Measurements from ENCODE around the gene MCRIP1. TPM values are rescaled to one million over a fixed set of nuclear protein-coding genes. Genes with fewer than 3 reads are reported as not detected.

The MCRIP1 gene
- total and polyA plus RNA-seq, 2 experiments from 2014 or later = 66.1 to 118 TPM

- peaks cover 14% of the 10 kb centered on the region for H3K4me1 ChIP-seq (ENCODE audit: insufficient read depth)
- H3K9me3 ChIP-seq (ENCODE audit: low read depth) = no peaks in the 10 kb centered on the region
- no peak overlapping the region for H3K4me2 ChIP-seq
- peaks cover 54% of the 10 kb centered on the region for H3K79me2 ChIP-seq
- H4K20me1 ChIP-seq (ENCODE audit: insufficient read depth, poor library complexity, severe bottlenecking) = no peaks in the 10 kb centered on the region
- no peaks in the 10 kb centered on the region for H3K36me3 ChIP-seq (replicated peaks; ENCODE audit: insufficient read depth, low read depth)
- 88% methylated on average over 7 of the region's 7 CpGs for WGBS (ENCODE audit: low lambda C conversion rate, missing lambda C conversion rate)
- TF ChIP-seq CTCF (IDR thresholded peaks at IDR 0.05; ENCODE audit: poor library complexity) = no peak
- no peak overlapping the region for H3K4me3 ChIP-seq
- no peak for DNase-seq (ENCODE audit: low spot score)
- no peak overlapping the region for H2AFZ ChIP-seq
- no peak overlapping the region for H3K27ac ChIP-seq
- no peaks in the 10 kb centered on the region for H3K9me2 ChIP-seq (replicated peaks; ENCODE audit: insufficient read depth)
- no peaks in the 10 kb centered on the region for H3K27me3 ChIP-seq
These were observed 4.4 kb downstream of the MCRIP1 start for GRCh38 chr17:81828656-81829055.

- no peaks in the 10 kb centered on the region for H3K9me3 ChIP-seq (ENCODE audit: low read depth)
- WGBS (ENCODE audit: low lambda C conversion rate, missing lambda C conversion rate) = 79% methylated on average over 11 of the region's 11 CpGs
- H3K36me3 ChIP-seq (replicated peaks; ENCODE audit: insufficient read depth, low read depth) = no peaks in the 10 kb centered on the region
- peaks cover 36% of the 10 kb centered on the region for H3K79me2 ChIP-seq
- H3K9me2 ChIP-seq (replicated peaks; ENCODE audit: insufficient read depth) = no peaks in the 10 kb centered on the region
- H3K4me3 ChIP-seq = no peak overlapping the region
- H3K27me3 ChIP-seq = no peaks in the 10 kb centered on the region
- TF ChIP-seq EZH2phosphoT487 (IDR thresholded peaks at IDR 0.05; ENCODE audit: low read depth, severe bottlenecking, unreplicated experiment) (no peak), CTCF (IDR thresholded peaks at IDR 0.05; ENCODE audit: poor library complexity) (no peak), EZH2 (IDR thresholded peaks at IDR 0.05; ENCODE audit: borderline replicate concordance) (no peak)
- DNase-seq (ENCODE audit: low spot score) = no peak
- no peaks in the 10 kb centered on the region for H4K20me1 ChIP-seq (ENCODE audit: insufficient read depth, poor library complexity, severe bottlenecking)
- no peak overlapping the region for H3K27ac ChIP-seq
- no peak overlapping the region for H3K4me2 ChIP-seq
- no peak overlapping the region for H2AFZ ChIP-seq
- peaks cover 13% of the 10 kb centered on the region for H3K4me1 ChIP-seq (ENCODE audit: insufficient read depth)
These were observed 7.1 kb downstream of the MCRIP1 start for GRCh38 chr17:81825841-81826466.

GRCh38 chr17:81824595-81824994 lies 8.5 kb downstream of the MCRIP1 start:
- 92% methylated on average over 11 of the region's 11 CpGs for WGBS (ENCODE audit: low lambda C conversion rate, missing lambda C conversion rate)
- no peak for DNase-seq (ENCODE audit: low spot score)
- Histone ChIP-seq H3K36me3 (replicated peaks; ENCODE audit: insufficient read depth, low read depth) (no peaks in the 10 kb centered on the region), H3K79me2 (peaks cover 25% of the 10 kb centered on the region), H2AFZ (no peak overlapping the region), H3K9me3 (ENCODE audit: low read depth) (no peaks in the 10 kb centered on the region), H3K4me1 (ENCODE audit: insufficient read depth) (peaks cover 13% of the 10 kb centered on the region), H3K4me2 (no peak overlapping the region), H3K9me2 (replicated peaks; ENCODE audit: insufficient read depth) (no peaks in the 10 kb centered on the region), H3K27ac (no peak overlapping the region), H3K4me3 (no peak overlapping the region), H3K27me3 (no peaks in the 10 kb centered on the region), H4K20me1 (ENCODE audit: insufficient read depth, poor library complexity, severe bottlenecking) (no peaks in the 10 kb centered on the region)
- TF ChIP-seq EZH2 (IDR thresholded peaks at IDR 0.05; ENCODE audit: borderline replicate concordance) (no peak), EZH2phosphoT487 (IDR thresholded peaks at IDR 0.05; ENCODE audit: low read depth, severe bottlenecking, unreplicated experiment) (no peak), CTCF (IDR thresholded peaks at IDR 0.05; ENCODE audit: poor library complexity) (no peak)
